HEK293 (cell line): Measurements from ENCODE around the gene NECTIN1.

Experiments
- CTCF ChIA-PET: fragments of 350-600 bp; formaldehyde crosslinking; extraction: SDS; loops from one replicate; lab custom pipeline; 2021; ENCODE audit warnings: antibody characterized with exemption; lab: Yijun Ruan, JAX
- POLR2A ChIA-PET: fragments of 300-600 bp; formaldehyde crosslinking; extraction: SDS; loops from one replicate; lab custom pipeline; 2020; ENCODE audit warnings: antibody characterized with exemption, inconsistent platforms; lab: Yijun Ruan, JAX
- H3K27ac ChIP-seq: fragments of 200-500 bp; sonication (Bioruptor generic); 2 replicates; pipeline ENCODE4 v1.5.1; 2014; ENCODE audit warnings: low read depth, low read length, control low read depth, inconsistent platforms; ENCODE audit errors: extremely low read depth
- H3K36me3 ChIP-seq, 2 experiments: fragments of 200-500 bp in 1 of 2; sonication (Bioruptor generic) in 1 of 2; 1 replicate in 1 of 2; 2 replicates in 1 of 2; pipeline ENCODE4 v1.5.1; 2014 to 2017; ENCODE audit warnings: inconsistent platforms in 2 of 2, low read length in 2 of 2; ENCODE audit not compliant: control insufficient read depth in 2 of 2, insufficient read depth in 1 of 2
- H3K4me1 ChIP-seq: fragments of 200-500 bp; sonication (Bioruptor generic); 2 replicates; pipeline ENCODE4 v1.5.1; 2014; ENCODE audit warnings: mild to moderate bottlenecking, low read length, inconsistent platforms; ENCODE audit not compliant: control insufficient read depth, insufficient read depth
- H3K4me3 ChIP-seq: 2 replicates; pipeline ENCODE4 v1.5.1; 2011; ENCODE audit warnings: low read depth, mild to moderate bottlenecking, control low read depth, low read length, moderate library complexity
- H3K9me3 ChIP-seq: fragments of 200-500 bp; sonication (Bioruptor generic); 2 replicates; pipeline ENCODE4 v1.5.1; 2014; ENCODE audit warnings: low read depth, low read length, inconsistent platforms; ENCODE audit not compliant: control insufficient read depth, insufficient read depth
- EGR2 ChIP-seq: fragments of 450-650 bp; formaldehyde crosslinking; IDR thresholded peaks from 2 replicates; pipeline ENCODE4 v1.5.1; 2016; ENCODE audit warnings: low read depth, missing biosample characterization, missing genetic modification characterization
- PRDM1 ChIP-seq: fragments of 450-650 bp; formaldehyde crosslinking; IDR thresholded peaks from 2 replicates; pipeline ENCODE4; 2016; ENCODE audit warnings: missing biosample characterization, missing genetic modification characterization
- RBAK ChIP-seq: fragments of 450-650 bp; formaldehyde crosslinking; IDR thresholded peaks from 2 replicates; pipeline ENCODE4 v1.5.1; 2016; ENCODE audit warnings: missing biosample characterization, missing genetic modification characterization
- SCRT1 ChIP-seq: fragments of 450-650 bp; formaldehyde crosslinking; IDR thresholded peaks from 2 replicates; pipeline ENCODE4 v1.5.1; 2016; ENCODE audit warnings: missing biosample characterization, missing genetic modification characterization, borderline replicate concordance
- ZIC2 ChIP-seq: fragments of 450-650 bp; formaldehyde crosslinking; IDR thresholded peaks from 2 replicates; pipeline ENCODE4 v1.5.1; 2016; ENCODE audit warnings: missing biosample characterization, missing genetic modification characterization
- ZNF140 ChIP-seq: fragments of 450-650 bp; formaldehyde crosslinking; IDR thresholded peaks from 2 replicates; pipeline ENCODE4 v1.5.1; 2016; ENCODE audit warnings: missing biosample characterization, missing genetic modification characterization
- ZNF146 ChIP-seq: fragments of 450-650 bp; formaldehyde crosslinking; IDR thresholded peaks from 2 replicates; pipeline ENCODE4 v1.5.1; 2016; ENCODE audit warnings: missing biosample characterization, missing genetic modification characterization
- ZNF184 ChIP-seq: fragments of 450-650 bp; IDR thresholded peaks from 2 replicates; pipeline ENCODE4 v1.5.1; 2018; ENCODE audit warnings: missing biosample characterization, mild to moderate bottlenecking, missing genetic modification characterization
- ZNF2 ChIP-seq: fragments of 450-650 bp; formaldehyde crosslinking; IDR thresholded peaks from 2 replicates; pipeline ENCODE4 v1.5.1; 2016; ENCODE audit warnings: missing biosample characterization, missing genetic modification characterization
- ZNF202 ChIP-seq: fragments of 450-650 bp; formaldehyde crosslinking; IDR thresholded peaks from 2 replicates; pipeline ENCODE4 v1.5.1; 2016; ENCODE audit warnings: missing biosample characterization, missing genetic modification characterization, borderline replicate concordance
- ZNF404 ChIP-seq: fragments of 450-650 bp; formaldehyde crosslinking; IDR thresholded peaks from 2 replicates; pipeline ENCODE4 v1.5.1; 2017; ENCODE audit warnings: missing biosample characterization, missing genetic modification characterization
- ZNF433 ChIP-seq: fragments of 450-650 bp; formaldehyde crosslinking; IDR thresholded peaks from 2 replicates; pipeline ENCODE4 v1.5.1; 2016; ENCODE audit warnings: missing biosample characterization, missing genetic modification characterization, low read depth
- ZNF48 ChIP-seq: fragments of 450-650 bp; formaldehyde crosslinking; IDR thresholded peaks from 2 replicates; pipeline ENCODE4 v1.5.1; 2016; ENCODE audit warnings: missing biosample characterization, missing genetic modification characterization
- ZNF510 ChIP-seq: fragments of 450-650 bp; formaldehyde crosslinking; IDR thresholded peaks from 2 replicates; pipeline ENCODE4 v1.5.1; 2018; ENCODE audit warnings: mild to moderate bottlenecking, missing genetic modification characterization, missing biosample characterization; ENCODE audit not compliant: insufficient replicate concordance
- ZNF530 ChIP-seq: fragments of 450-650 bp; formaldehyde crosslinking; IDR thresholded peaks from 2 replicates; pipeline ENCODE4 v1.5.1; 2016; ENCODE audit warnings: low read depth, missing biosample characterization, missing genetic modification characterization
- ZNF561 ChIP-seq: fragments of 450-650 bp; IDR thresholded peaks from 2 replicates; pipeline ENCODE4 v1.5.1; 2018; ENCODE audit warnings: missing biosample characterization, missing genetic modification characterization, borderline replicate concordance
- ZNF624 ChIP-seq: fragments of 450-650 bp; formaldehyde crosslinking; IDR thresholded peaks from 2 replicates; pipeline ENCODE4 v1.5.1; 2017; ENCODE audit warnings: missing biosample characterization, missing genetic modification characterization
- ZNF768 ChIP-seq: fragments of 450-650 bp; formaldehyde crosslinking; IDR thresholded peaks from 2 replicates; pipeline ENCODE4 v1.5.1; 2018; ENCODE audit warnings: missing biosample characterization, mild to moderate bottlenecking, missing genetic modification characterization
- ZSCAN23 ChIP-seq: fragments of 450-650 bp; formaldehyde crosslinking; IDR thresholded peaks from 2 replicates; pipeline ENCODE4 v1.5.1; 2016; ENCODE audit warnings: missing biosample characterization, missing genetic modification characterization
- ZSCAN30 ChIP-seq: fragments of 450-650 bp; IDR thresholded peaks from 2 replicates; pipeline ENCODE4 v1.5.1; 2018; ENCODE audit warnings: missing biosample characterization, mild to moderate bottlenecking, missing genetic modification characterization, moderate library complexity
- TF ChIP-seq, protein P1 (sequence below): fragments of 450-650 bp; formaldehyde crosslinking; IDR thresholded peaks from 2 replicates; pipeline ENCODE4 v1.5.1; 2016; ENCODE audit warnings: missing biosample characterization, missing genetic modification characterization
- TF ChIP-seq, protein P2 (sequence below): fragments of 450-650 bp; formaldehyde crosslinking; IDR thresholded peaks from 2 replicates; pipeline ENCODE4 v1.5.1; 2017; ENCODE audit warnings: missing biosample characterization, mild to moderate bottlenecking, missing genetic modification characterization, moderate library complexity
- TF ChIP-seq, protein P3 (sequence below): fragments of 450-650 bp; formaldehyde crosslinking; IDR thresholded peaks from 2 replicates; pipeline ENCODE4 v1.5.1; 2016; ENCODE audit warnings: missing biosample characterization, missing genetic modification characterization
- TF ChIP-seq, protein P4 (sequence below): fragments of 450-650 bp; formaldehyde crosslinking; IDR thresholded peaks from 2 replicates; pipeline ENCODE4 v1.5.1; 2017; ENCODE audit warnings: missing biosample characterization, missing genetic modification characterization
- TF ChIP-seq, protein P5 (sequence below): fragments of 450-650 bp; formaldehyde crosslinking; IDR thresholded peaks from 2 replicates; pipeline ENCODE4; 2016; ENCODE audit warnings: missing biosample characterization, missing genetic modification characterization
- TF ChIP-seq, protein P6 (sequence below): fragments of 450-650 bp; formaldehyde crosslinking; IDR thresholded peaks from 2 replicates; pipeline ENCODE4 v1.5.1; 2016; ENCODE audit warnings: missing biosample characterization, missing genetic modification characterization

The NECTIN1 gene

DNA sequence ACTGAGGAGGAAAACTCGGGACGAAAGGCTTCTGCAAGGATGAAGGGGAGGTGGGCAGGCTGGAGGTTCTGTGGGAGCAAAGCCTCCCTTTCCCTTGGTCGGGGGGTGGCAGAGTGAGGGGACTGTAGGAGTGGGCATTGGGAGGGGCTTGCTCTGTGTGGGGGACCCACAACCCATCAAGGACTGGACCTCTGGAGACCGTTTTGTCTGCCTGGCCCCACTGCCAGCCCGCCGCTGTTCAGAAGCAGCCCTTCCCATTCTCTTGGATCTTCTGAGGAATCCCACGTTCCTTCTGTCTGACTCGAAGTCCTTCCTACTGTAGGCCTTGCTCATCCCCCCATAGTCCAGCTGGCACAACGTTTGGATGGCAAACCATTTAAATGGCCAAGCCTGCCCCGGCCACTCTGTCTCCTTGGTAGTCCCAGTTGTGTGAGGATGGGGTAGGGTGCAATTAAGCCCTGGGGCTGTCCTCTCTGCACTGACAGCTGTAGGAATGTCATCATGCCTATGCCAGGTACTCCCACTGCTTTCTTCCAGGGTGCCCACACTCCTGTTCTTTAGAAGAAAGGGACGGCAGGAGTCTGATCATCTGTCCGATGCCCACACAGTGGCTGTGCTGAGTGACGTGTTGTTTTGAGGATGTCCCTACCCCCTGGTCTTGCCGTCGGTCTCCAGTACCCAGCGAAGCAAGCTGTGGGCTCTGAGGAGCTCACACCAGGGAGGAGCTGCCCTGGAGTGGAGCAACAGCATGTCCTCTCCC lies 17.0 kb upstream of the NECTIN1 start:
- Histone ChIP-seq H3K27ac (no peak overlapping the region), H3K4me3 (no peak overlapping the region), H3K4me1 (no peaks in the 10 kb centered on the region), H3K36me3 (no peaks in the 10 kb centered on the region)
- peak; percentile 21; the same call in 1 of the 2 replicates for TF ChIP-seq EGR2 (tag by site-specific recombination)
- TF ChIP-seq ZSCAN23 (tag by site-specific recombination), result no peak
- TF ChIP-seq, protein P1, sequence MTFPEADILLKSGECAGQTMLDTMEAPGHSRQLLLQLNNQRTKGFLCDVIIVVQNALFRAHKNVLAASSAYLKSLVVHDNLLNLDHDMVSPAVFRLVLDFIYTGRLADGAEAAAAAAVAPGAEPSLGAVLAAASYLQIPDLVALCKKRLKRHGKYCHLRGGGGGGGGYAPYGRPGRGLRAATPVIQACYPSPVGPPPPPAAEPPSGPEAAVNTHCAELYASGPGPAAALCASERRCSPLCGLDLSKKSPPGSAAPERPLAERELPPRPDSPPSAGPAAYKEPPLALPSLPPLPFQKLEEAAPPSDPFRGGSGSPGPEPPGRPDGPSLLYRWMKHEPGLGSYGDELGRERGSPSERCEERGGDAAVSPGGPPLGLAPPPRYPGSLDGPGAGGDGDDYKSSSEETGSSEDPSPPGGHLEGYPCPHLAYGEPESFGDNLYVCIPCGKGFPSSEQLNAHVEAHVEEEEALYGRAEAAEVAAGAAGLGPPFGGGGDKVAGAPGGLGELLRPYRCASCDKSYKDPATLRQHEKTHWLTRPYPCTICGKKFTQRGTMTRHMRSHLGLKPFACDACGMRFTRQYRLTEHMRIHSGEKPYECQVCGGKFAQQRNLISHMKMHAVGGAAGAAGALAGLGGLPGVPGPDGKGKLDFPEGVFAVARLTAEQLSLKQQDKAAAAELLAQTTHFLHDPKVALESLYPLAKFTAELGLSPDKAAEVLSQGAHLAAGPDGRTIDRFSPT (tag by site-specific recombination), result no peak
- no peak for TF ChIP-seq ZNF184 (tag by site-specific recombination)
- no peak for TF ChIP-seq PRDM1 (tag by site-specific recombination)
- TF ChIP-seq ZIC2 (tag by site-specific recombination), result peak; percentile 61; the same call in 1 of the 2 replicates
- TF ChIP-seq, protein P2, sequence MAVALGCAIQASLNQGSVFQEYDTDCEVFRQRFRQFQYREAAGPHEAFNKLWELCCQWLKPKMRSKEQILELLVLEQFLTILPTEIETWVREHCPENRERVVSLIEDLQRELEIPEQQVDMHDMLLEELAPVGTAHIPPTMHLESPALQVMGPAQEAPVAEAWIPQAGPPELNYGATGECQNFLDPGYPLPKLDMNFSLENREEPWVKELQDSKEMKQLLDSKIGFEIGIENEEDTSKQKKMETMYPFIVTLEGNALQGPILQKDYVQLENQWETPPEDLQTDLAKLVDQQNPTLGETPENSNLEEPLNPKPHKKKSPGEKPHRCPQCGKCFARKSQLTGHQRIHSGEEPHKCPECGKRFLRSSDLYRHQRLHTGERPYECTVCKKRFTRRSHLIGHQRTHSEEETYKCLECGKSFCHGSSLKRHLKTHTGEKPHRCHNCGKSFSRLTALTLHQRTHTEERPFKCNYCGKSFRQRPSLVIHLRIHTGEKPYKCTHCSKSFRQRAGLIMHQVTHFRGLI (tag by site-specific recombination), result no peak
- no peak for TF ChIP-seq ZNF561 (tag by site-specific recombination)
- TF ChIP-seq, protein P3, sequence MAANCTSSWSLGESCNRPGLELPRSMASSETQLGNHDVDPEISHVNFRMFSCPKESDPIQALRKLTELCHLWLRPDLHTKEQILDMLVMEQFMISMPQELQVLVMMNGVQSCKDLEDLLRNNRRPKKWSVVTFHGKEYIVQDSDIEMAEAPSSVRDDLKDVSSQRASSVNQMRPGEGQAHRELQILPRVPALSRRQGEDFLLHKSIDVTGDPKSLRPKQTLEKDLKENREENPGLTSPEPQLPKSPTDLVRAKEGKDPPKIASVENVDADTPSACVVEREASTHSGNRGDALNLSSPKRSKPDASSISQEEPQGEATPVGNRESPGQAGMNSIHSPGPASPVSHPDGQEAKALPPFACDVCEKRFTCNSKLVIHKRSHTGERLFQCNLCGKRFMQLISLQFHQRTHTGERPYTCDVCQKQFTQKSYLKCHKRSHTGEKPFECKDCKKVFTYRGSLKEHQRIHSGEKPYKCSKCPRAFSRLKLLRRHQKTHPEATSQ (tag by site-specific recombination), result no peak
- TF ChIP-seq, all 188 proteins: peak for 2
- no peaks in the 10 kb centered on the region for H3K9me3 ChIP-seq
- ChIA-PET CTCF (interaction anchor here (0.6 to 0.8 kb wide), 4 partner anchors 17 to 429 kb away, joined by 3 to 4 read pairs (median 3); partner anchors contain the start of gene NECTIN1), POLR2A (interaction anchor here (1.0 kb wide), 1 partner anchor 16 kb away, joined by 3 read pairs; no protein-coding TSS in a partner anchor)

DNA sequence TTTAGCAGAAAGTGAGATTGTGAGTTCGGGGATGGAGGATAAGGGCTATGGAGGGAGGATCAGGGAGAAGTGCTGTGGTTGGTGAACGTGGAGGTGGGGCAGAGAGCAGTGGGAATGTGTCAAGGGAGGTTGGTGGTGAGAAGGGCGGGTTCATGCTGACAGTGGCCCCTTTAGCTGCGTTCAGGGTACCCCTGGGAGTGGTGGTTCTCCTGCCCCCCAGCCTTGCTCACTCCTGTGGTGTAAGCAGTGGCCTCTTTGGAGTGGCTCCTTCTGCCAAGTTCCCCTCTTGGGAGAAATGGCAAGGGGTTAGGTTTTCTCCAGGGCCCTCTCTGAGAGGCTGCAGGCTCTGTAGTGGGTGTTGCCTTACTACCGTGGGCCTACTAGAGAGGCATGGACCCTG lies 16.1 kb upstream of the NECTIN1 start:
- H3K4me1 ChIP-seq, result no peaks in the 10 kb centered on the region
- no peak overlapping the region for H3K4me3 ChIP-seq
- H3K36me3 ChIP-seq, result no peaks in the 10 kb centered on the region
- ChIA-PET CTCF (interaction anchor here (0.7 to 0.9 kb wide), 2 partner anchors 18 to 259 kb away, joined by 3 read pairs; no protein-coding TSS in a partner anchor), POLR2A (no interaction called here)
- H3K27ac ChIP-seq, result no peak overlapping the region
- no peaks in the 10 kb centered on the region for H3K9me3 ChIP-seq
- TF ChIP-seq, protein P4, sequence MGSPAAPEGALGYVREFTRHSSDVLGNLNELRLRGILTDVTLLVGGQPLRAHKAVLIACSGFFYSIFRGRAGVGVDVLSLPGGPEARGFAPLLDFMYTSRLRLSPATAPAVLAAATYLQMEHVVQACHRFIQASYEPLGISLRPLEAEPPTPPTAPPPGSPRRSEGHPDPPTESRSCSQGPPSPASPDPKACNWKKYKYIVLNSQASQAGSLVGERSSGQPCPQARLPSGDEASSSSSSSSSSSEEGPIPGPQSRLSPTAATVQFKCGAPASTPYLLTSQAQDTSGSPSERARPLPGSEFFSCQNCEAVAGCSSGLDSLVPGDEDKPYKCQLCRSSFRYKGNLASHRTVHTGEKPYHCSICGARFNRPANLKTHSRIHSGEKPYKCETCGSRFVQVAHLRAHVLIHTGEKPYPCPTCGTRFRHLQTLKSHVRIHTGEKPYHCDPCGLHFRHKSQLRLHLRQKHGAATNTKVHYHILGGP (tag by site-specific recombination), result no peak
- TF ChIP-seq ZNF510 (tag by site-specific recombination), result no peak
- TF ChIP-seq RBAK (tag by site-specific recombination), result no peak
- no peak for TF ChIP-seq ZNF433
- no peak for TF ChIP-seq ZNF768 (tag by site-specific recombination)
- TF ChIP-seq ZNF624 (tag by site-specific recombination), result no peak
- TF ChIP-seq ZNF146 (tag by site-specific recombination), result no peak
- TF ChIP-seq ZNF140 (tag by site-specific recombination), result no peak
- no peak for TF ChIP-seq ZSCAN30 (tag by site-specific recombination)
- no peak for TF ChIP-seq ZNF404 (tag by site-specific recombination)
- no peak for TF ChIP-seq ZNF48 (tag by site-specific recombination)
- TF ChIP-seq, protein P5, sequence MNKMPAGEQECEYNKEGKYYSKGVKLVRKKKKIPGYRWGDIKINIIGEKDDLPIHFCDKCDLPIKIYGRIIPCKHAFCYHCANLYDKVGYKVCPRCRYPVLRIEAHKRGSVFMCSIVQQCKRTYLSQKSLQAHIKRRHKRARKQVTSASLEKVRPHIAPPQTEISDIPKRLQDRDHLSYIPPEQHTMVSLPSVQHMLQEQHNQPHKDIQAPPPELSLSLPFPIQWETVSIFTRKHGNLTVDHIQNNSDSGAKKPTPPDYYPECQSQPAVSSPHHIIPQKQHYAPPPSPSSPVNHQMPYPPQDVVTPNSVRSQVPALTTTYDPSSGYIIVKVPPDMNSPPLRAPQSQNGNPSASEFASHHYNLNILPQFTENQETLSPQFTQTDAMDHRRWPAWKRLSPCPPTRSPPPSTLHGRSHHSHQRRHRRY (tag by site-specific recombination), result no peak
- no peak for TF ChIP-seq ZNF2 (tag by site-specific recombination)
- TF ChIP-seq, protein P6, sequence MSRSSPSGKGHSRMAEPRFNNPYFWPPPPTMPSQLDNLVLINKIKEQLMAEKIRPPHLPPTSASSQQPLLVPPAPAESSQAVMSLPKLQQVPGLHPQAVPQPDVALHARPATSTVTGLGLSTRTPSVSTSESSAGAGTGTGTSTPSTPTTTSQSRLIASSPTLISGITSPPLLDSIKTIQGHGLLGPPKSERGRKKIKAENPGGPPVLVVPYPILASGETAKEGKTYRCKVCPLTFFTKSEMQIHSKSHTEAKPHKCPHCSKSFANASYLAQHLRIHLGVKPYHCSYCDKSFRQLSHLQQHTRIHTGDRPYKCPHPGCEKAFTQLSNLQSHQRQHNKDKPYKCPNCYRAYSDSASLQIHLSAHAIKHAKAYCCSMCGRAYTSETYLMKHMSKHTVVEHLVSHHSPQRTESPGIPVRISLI (tag by site-specific recombination), result no peak
- no peak for TF ChIP-seq SCRT1 (tag by site-specific recombination)
- TF ChIP-seq ZNF202, result no peak
- no peak for TF ChIP-seq ZNF530 (tag by site-specific recombination)
